Measurements from ENCODE around the gene ALKBH6.
"Not testable (repeated sequence)": the region's sequence is repeated elsewhere in the genome, so short reads cannot be mapped to it uniquely, and the experiment has no call there.

Gene ALKBH6

GRCh38 chr19:35992907-35993765 lies 20.9 kb downstream of the ALKBH6 start:
- no peak for DNase-seq

- no peak for DNase-seq
These were observed 22.1 kb downstream of the ALKBH6 start for GRCh38 chr19:35991731-35992450.

DNA sequence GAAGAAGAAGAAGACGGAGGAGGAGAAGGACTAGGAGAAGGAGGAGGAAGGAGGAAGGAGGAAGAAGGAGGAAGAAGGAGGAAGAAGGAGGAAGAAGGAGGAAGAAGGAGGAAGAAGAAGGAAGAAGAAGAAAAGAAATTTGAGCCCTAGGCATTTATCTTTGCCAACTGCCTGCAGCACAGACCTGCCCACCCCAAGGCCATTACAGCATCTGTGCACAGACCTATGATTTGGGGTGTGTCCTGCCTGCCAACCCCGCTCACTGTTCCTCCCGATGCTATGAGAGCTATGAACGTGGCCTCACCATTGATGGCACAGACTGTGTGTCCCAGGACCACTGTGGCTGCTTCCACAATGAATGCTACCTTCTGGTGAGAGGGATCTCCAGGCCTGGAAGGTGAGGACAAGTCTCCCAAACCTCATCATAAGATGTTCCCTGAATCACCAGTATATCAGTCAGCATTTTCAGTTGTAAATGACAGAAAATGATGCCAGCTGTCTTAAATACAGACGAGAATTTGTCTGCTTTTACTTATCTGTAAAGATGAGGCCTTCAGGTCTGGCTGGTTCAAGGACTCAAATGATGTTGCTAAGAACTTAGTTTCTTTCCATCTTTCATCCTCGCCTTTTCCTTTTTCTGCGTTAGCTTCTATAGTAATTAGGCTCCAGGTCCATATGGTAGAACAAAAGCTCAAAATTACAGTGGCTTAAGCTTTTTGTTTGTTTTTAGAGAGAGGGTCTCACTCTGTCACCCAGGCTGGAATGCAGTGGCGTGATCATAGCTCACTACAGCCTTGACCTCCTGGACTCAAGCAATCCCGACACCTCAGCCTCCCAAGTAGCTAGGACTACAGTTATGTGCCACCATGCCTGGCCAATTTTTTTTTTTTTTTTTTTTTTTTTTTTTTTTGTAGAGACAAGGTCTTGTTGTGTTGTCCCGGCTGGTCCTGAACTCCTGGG lies 23.0 kb downstream of the ALKBH6 start:
- DNase-seq: no peak

DNA sequence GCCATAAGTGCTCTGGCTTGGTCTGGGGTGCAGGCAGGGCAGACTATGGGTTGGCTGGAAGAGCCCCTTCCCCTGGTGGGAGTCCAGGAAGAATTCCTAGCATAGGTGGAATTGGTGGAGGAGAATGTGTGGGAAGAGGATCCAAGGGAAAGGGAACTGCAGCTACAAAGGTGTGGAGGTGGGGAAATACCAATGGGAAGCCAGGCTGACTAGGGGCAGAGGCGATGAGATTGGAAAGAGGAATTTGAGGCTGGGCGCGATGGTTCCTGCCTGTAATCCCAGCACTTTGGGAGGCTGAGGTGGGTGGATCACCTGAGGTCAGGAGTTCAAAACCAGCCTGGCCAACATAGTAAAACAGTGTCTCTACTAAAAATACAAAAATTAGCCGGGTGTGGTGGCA lies 23.9 kb downstream of the ALKBH6 start:
- DNase-seq: no peak

DNA sequence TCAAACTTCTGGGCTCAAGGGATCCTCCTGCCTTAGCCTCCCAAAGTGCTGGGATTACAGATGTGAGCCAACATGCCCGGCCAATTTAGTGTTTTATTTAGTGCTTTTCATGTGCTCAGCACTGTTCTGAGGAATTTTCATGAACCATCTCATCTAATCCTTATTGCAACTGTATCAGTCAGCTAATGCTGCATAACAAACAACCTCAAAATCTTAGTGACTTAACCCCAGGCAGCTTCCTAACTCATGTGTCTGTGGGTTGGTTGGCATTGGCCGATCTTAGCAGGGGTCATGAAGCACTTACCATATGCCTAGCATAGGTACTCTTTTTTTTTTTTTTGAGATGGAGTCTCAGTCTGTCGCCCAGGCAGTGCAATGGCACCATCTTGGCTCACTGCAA lies 25.2 kb downstream of the ALKBH6 start:
- DNase-seq: no peak

- DNase-seq: no peak
These were observed 26.5 kb downstream of the ALKBH6 start for GRCh38 chr19:35987571-35987896.

GRCh38 chr19:35986664-35987570 lies 27.1 kb downstream of the ALKBH6 start:
- DNase-seq: no peak

- no peak for DNase-seq
These were observed 27.9 kb downstream of the ALKBH6 start for GRCh38 chr19:35986111-35986510.

GRCh38 chr19:35983177-35983576 lies 30.8 kb downstream of the ALKBH6 start:
- DNase-seq: no peak

GRCh38 chr19:35980997-35981396 lies 33.0 kb downstream of the ALKBH6 start:
- DNase-seq: not testable (repeated sequence)

GRCh38 chr19:35978832-35979365 lies 35.1 kb downstream of the ALKBH6 start:
- no peak for DNase-seq

DNA sequence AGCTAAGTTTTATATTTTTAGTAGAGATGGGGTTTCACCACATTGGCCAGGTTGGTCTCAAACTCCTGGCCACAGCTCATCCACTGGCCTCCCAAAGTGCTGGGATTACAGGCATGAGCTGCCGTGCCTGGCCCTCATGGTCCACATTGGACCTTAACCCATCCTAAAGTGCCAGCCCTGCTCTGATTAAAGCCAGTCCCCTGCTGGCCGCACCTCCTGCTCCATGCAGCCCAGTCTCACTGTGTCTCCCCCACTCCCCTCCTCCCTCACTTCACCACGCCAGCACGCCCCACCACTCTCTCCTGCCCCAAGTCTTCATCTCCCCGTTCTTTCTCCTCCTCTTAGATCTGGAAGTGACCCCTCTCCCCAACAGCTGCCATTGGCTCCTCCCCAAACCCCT lies 35.7 kb downstream of the ALKBH6 start:
- DNase-seq: no peak

DNA sequence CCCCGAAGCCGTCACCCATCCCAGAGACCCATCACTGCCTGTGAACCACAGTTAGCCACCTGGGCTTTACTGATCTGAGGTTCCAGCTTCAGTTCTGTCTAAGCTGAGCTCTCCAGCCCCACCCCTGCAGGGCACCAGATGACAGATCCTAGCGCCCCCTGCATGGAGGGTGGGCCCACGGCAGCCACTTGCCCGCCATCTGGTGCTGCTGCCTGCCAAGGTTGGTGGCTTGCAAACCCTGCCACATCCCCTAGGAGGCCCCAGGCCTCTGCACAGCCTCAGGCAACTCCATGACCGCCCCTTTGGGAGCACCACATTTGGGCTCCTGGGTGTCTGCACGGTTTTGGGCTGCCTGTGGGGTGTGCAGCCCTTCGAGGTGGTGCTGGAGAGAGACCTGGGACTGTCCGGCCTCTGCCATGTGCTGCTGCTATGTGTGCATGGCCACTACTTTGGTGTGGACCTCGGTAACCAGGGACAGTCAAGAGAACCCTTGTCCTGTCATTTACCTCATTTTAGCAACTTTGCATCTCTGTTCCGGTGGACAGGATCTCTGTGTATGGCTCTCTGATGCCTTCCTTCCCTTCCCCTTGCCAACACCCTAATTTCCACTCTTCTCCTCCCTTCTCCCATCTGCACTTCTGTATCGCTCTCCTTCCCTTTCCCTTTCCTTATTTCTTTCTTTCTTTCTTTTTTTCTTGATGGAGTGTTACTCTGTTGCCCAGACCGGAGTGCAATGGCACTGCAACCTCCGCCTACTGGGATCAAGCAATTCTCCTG lies 36.4 kb downstream of the ALKBH6 start:
- DNase-seq: no peak

DNA sequence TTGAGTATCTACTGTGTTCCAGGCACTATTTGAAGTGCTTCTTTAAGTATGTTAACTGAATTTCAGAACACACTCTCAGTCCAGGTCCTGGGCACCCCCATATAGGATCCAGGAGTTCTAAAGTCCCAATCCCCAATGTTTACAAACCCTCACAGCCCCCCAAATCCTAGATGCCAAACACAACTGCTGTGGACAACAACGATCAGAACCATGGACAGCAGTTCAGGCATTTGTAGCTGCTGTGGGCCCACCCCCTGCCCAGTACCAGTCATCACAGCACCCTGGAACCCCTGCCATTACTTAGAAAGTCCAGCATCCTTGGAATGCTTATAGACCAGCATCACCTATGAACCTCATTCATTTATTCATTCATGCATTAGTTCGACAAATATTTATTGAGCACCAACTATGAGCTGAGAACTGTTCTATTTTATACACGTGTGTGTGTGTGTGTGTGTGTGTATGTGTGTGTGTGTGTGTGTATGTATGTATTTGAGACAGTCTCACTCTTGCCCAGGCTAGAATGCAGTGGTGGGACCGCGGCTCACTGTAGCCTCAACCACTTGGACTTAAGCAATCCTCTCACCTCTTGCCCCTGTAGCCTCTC lies 38.3 kb downstream of the ALKBH6 start:
- DNase-seq: peak; percentile 12

GRCh38 chr19:35973487-35973886 lies 40.5 kb downstream of the ALKBH6 start:
- no peak for DNase-seq

DNA sequence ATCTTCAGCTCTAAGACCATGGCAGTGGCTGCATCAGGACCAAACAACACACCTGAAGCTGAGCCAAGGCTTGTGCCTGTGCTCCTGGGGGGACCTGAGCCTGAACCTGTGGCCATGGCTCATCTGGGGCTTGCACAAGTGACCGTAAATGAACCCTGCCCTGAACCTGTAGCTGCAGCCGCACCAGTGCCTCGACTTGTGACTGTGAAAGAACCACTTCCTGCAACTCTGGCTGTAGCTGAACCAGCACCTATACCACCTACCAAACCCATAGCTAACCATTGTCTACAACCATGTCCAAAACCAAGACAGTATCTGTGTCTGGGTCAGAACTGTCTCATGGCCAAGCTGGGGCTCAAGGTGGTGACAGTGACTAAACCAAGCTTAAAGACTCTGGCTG lies 47.2 kb downstream of the ALKBH6 start:
- DNase-seq: no peak

GRCh38 chr19:35963514-35963913 lies 50.5 kb downstream of the ALKBH6 start:
- no peak for DNase-seq

- DNase-seq: no peak
These were observed 53.5 kb downstream of the ALKBH6 start for GRCh38 chr19:35960432-35960972.

DNA sequence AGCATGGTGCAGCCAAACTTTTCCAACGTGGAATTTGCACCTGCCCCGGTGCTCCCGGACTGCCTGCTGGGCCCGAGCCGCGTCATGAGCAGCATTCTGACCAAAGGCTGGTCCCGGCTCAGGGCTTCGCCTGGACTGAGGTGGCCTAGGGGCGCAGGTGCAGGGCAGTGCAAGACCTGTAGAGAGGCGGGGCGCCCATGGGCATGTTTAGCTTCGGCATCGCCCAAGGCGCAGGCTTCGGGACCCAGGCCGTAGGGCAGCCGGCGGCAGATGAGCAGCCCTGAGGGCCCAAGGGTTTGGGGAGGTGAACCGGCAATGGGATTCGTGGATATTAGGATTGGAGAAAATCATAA lies 54.1 kb downstream of the ALKBH6 start:
- no peak for DNase-seq

All from NCI-H226 (cell line).